ENCODE measurements around the gene CCDC127.
"Not testable (repeated sequence)": the region's sequence is repeated elsewhere in the genome, so short reads cannot be mapped to it uniquely, and the experiment has no call there.

Gene CCDC127

GRCh38 chr5:233426-233825 lies 15.5 kb upstream of the CCDC127 start:
- not testable (repeated sequence) for DNase-seq (ENCODE audit: low read depth in 3 of 3)

- DNase-seq (ENCODE audit: low read depth in 3 of 3) = no peak
These were observed 13.7 kb upstream of the CCDC127 start for GRCh38 chr5:231661-232060.

- no peak for DNase-seq (ENCODE audit: low read depth in 3 of 3)
These were observed 12.8 kb upstream of the CCDC127 start for GRCh38 chr5:230711-231110.

GRCh38 chr5:228886-229285 lies 10.9 kb upstream of the CCDC127 start:
- DNase-seq (ENCODE audit: low read depth in 3 of 3) = no peak

DNA sequence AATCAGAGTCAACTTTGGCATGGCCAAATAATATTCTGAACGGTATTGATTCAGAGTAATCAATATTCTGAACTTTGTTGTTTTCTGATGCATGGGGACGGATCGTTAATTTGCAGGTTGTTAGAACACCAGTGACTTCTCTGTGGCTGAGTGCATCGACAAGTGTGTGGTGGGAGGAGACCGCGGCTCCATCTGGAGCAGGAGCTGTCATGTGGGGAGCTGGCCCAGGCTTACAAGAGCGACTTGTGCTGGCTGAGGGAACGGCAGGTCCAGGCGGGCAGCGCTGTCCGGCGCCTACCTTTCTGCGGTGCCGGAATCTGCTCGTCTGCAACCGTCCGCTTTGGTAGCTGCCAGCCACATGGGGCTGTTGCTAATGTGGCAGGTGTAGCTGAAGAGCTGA lies 9.4 kb upstream of the CCDC127 start:
- DNase-seq (ENCODE audit: low read depth in 3 of 3) = not testable (repeated sequence)

- DNase-seq (ENCODE audit: low read depth in 3 of 3) = no peak
These were observed 7.4 kb upstream of the CCDC127 start for GRCh38 chr5:225334-225733.

- no peak for DNase-seq (ENCODE audit: low read depth in 3 of 3)
These were observed 5.8 kb upstream of the CCDC127 start for GRCh38 chr5:223791-224190.

- DNase-seq (ENCODE audit: low read depth in 3 of 3) = not testable (repeated sequence)
These were observed 5.2 kb upstream of the CCDC127 start for GRCh38 chr5:222951-223715.

DNA sequence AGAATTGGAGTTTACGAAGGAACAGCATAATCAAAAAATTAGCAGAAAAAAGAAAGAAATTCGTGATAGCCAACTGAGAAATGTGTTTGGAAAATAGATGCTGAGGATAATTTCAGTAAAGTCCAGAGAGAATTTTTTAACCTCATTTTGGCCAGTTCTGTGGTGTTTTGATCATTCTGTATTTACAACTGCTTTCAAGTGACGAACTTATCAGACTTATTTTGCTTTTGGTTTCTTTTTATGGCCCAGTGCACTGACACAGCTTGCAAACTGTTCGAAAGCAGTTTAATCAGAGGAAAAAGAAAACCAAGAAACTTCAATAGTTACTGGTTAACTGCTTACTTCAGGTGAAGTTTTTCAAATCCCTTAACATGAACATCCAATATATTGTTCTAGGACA lies 2.0 kb upstream of the CCDC127 start:
- DNase-seq (ENCODE audit: low read depth in 3 of 3) = no peak

GRCh38 chr5:219460-219863 lies 1.5 kb upstream of the CCDC127 start:
- DNase-seq (ENCODE audit: low read depth in 3 of 3) = no peak

GRCh38 chr5:218457-219291 lies 721 bp upstream of the CCDC127 start:
- peak in 1 of 3 donors; percentile 11 for DNase-seq (ENCODE audit: low read depth in 3 of 3)

GRCh38 chr5:216076-216475 lies 1.9 kb downstream of the CCDC127 start:
- not testable (repeated sequence) for DNase-seq (ENCODE audit: low read depth in 3 of 3)

GRCh38 chr5:215256-215655 lies 2.7 kb downstream of the CCDC127 start:
- DNase-seq (ENCODE audit: low read depth in 3 of 3) = not testable (repeated sequence)

- no peak for DNase-seq (ENCODE audit: low read depth in 3 of 3)
These were observed 4.1 kb downstream of the CCDC127 start for GRCh38 chr5:213803-214395.

DNA sequence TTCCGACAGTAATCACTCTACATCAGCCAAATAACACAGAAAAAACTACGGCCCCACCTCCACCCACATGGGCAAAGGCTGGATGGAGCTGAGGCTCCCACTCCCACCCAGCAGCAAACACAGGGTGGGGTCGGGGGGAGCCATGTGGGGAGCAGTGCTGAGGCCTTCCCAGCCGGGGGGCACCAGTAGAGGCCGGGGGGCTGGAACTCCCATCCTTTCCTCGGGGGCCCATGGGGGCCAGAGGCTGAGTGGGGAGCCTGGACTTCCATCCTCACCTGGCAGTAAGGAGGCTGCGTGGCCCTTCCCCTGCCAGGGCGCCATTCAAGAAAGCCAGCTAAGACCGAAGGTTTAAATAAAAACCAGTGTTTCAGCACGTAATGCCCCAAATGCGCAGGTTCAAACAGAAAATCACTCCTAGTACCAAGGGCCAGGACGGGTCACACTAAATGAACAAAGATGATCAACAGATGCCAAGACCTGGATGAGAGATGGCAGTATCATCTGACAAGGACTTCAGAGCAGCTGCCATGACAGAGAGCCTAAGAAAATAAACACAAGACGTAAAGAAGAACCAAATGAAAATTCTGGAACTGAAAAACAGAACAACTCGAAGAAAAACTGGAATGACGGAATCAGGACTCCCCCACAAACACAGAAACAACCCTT lies 9.4 kb downstream of the CCDC127 start:
- DNase-seq (ENCODE audit: low read depth in 3 of 3) = no peak

DNA sequence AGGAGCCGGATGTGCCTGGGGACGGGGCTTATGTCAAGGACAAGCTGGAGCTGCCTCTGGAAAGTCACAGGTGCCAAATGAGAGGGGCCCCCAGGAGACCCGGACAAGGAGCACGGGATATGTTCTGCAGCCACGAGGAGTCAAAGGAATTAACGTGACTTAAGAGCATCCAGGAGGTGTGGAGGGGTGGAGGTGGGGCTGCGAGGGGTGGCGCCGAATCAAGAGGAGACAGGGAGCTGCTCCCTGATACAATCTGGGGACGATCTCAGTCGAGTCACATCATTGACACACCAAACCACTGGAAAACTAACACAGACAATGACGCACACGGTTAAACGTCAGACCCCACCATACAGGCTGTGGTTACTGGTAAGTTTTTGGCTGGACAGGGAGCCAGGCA lies 10.4 kb downstream of the CCDC127 start:
- no peak for DNase-seq (ENCODE audit: low read depth in 3 of 3)

DNA sequence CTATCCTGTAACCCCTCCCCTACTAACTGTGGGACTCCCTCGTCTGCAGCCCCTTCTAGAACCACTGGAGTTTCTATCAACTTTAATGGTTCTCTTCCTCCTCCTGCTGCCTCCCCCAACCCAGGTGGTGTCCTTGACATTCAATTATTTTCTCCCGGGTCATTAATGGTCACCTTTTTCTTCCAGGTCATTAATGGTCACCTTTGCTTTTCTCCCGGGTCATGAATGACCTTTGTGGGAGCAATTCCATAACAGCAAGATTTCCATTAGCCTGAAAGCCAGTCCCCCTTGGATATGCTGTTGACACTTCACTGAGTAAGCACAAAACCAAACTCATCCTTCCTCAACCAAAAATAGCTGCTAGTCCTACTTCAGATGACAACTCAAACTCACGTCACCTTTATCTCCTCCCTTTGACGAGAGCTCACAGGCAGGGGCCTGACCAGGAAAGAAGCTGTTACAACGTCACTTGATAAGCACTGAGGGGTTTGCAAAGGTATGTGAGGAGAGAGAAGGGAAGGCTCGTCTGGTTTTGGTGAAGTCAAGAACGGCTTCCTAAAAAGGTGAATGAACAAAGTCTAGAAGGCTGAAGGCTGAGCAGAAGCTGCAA lies 10.9 kb downstream of the CCDC127 start:
- no peak for DNase-seq (ENCODE audit: low read depth in 3 of 3)

DNA sequence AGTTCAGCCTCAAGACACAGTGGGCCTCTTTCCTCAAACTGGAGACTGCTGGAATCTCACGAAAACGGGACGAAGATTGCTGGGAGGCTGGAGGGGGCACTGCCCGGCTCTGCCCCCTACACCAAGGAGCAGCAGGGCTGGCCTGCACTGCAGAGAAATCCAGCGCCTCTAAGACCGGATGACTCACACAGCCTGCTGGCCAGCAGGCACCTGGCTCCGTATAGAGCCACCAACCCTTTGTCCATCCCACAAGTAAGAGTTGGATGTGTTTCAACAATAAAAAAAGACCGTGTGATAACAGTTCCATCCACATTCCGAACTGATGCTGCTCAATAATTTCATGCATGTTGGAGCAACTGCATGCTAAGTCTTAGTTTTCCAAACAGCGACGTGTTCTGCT lies 11.5 kb downstream of the CCDC127 start:
- no peak for DNase-seq (ENCODE audit: low read depth in 3 of 3)

GRCh38 chr5:204966-205670 lies 12.8 kb downstream of the CCDC127 start:
- DNase-seq (ENCODE audit: low read depth in 3 of 3) = no peak

GRCh38 chr5:204462-204861 lies 13.5 kb downstream of the CCDC127 start:
- no peak for DNase-seq (ENCODE audit: low read depth in 3 of 3)

GRCh38 chr5:204001-204400 lies 14.0 kb downstream of the CCDC127 start:
- DNase-seq (ENCODE audit: low read depth in 3 of 3) = no peak

Data from stimulated activated CD4-positive, alpha-beta T cell treated with anti-CD3 and anti-CD28 coated beads, TNF-alpha, amount 100 ng/mL, for 48 hours (primary cell).